ENCODE measurements around the gene HSPA13. TPM values are rescaled to one million over a fixed set of nuclear protein-coding genes. Genes with fewer than 3 reads are reported as not detected.
"Not testable (repeated sequence)": the region's sequence is repeated elsewhere in the genome, so short reads cannot be mapped to it uniquely, and the experiment has no call there.

The HSPA13 gene
- total RNA-seq, 2 experiments from 2014 or later = 39.6 to 41.4 TPM

DNA sequence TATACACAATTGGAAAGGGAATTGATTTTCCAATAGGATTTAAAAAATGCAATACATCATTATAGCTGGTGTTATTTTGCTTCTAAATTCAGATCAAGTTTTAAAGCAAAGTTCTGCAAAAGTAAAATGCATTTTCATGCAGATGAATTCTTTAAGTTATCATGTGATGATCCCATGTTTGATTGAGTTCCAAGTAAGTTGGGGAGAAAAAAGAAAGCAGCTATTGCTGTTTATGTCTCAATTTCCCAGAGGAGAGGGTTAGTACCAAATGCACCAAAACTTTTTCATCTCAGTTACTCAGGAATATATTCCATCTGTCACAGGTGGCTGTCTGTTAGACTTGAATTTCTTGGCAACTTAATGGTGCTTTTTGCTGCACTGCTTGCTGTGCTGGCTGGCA is 29.7 kb downstream of the HSPA13 start:
- H3K27ac ChIP-seq (ENCODE audit: low read depth in 1 of 2, low read length in 2 of 2) = no peak overlapping the region
- H3K4me1 Mint-ChIP-seq (ENCODE audit: low read depth) = no peaks in the 10 kb centered on the region
- ChIA-PET POLR2A (no interaction called here), CTCF (no interaction called here)
- H3K36me3 ChIP-seq (ENCODE audit: insufficient read depth, low read length) = no peaks in the 10 kb centered on the region
- H3K4me3 Mint-ChIP-seq = no peak overlapping the region
- H3K27ac Mint-ChIP-seq = no peak overlapping the region
- no peaks in the 10 kb centered on the region for H3K9me3 ChIP-seq (ENCODE audit: control insufficient read depth in 1 of 2, insufficient read depth in 1 of 2, low read length in 2 of 2)
- no peaks in the 10 kb centered on the region for H3K9me3 Mint-ChIP-seq
- H3K4me3 ChIP-seq (ENCODE audit: low read length) = no peak overlapping the region
- peaks cover 20% of the 10 kb centered on the region for H3K27me3 Mint-ChIP-seq
- DNase-seq (no peak), ATAC-seq (ENCODE audit: poor library complexity) (no peak)
- intact Hi-C loops (cut with DNase I, micrococcal nuclease) = no loop called here
- H3K4me1 ChIP-seq (ENCODE audit: insufficient read depth, low read length) = no peaks in the 10 kb centered on the region
- TF ChIP-seq, protein P1, sequence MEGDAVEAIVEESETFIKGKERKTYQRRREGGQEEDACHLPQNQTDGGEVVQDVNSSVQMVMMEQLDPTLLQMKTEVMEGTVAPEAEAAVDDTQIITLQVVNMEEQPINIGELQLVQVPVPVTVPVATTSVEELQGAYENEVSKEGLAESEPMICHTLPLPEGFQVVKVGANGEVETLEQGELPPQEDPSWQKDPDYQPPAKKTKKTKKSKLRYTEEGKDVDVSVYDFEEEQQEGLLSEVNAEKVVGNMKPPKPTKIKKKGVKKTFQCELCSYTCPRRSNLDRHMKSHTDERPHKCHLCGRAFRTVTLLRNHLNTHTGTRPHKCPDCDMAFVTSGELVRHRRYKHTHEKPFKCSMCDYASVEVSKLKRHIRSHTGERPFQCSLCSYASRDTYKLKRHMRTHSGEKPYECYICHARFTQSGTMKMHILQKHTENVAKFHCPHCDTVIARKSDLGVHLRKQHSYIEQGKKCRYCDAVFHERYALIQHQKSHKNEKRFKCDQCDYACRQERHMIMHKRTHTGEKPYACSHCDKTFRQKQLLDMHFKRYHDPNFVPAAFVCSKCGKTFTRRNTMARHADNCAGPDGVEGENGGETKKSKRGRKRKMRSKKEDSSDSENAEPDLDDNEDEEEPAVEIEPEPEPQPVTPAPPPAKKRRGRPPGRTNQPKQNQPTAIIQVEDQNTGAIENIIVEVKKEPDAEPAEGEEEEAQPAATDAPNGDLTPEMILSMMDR (IDR thresholded peaks at IDR 0.05) = no peak
- H3K27me3 ChIP-seq (ENCODE audit: control insufficient read depth in 1 of 2, insufficient read depth in 2 of 2, low read length in 2 of 2) = peaks cover 0 to 9% of the 10 kb centered on the region in 2 experiments
- H3K36me3 Mint-ChIP-seq (ENCODE audit: low read depth) = no peaks in the 10 kb centered on the region

DNA sequence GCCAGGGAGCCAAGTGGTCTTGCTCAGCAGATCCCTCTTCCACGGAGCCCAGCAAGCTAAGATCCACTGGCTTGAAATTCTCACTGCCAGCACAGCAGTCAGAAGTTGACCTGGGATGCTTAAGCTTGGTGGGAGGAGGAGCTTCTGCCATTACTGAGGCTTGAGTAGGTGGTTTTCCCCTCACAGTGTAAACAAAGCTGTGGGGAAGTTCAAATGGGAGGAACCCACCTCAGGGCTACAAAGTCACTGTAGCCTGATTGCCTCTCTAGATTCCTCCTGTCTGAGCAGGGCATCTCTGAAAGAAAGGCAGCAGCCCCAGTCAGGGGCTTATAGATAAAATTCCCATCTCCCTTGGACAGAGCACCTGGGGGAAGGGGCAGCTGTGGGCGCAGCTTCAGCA is 55.6 kb downstream of the HSPA13 start:
- H3K9me3 Mint-ChIP-seq; CTCF ChIA-PET; H3K4me3 ChIP-seq (ENCODE audit: low read length); H3K9me3 ChIP-seq (ENCODE audit: control insufficient read depth in 1 of 2, insufficient read depth in 1 of 2, low read length in 2 of 2); ATAC-seq (ENCODE audit: poor library complexity); H3K27ac ChIP-seq (ENCODE audit: low read depth in 1 of 2, low read length in 2 of 2); DNase-seq; H3K27me3 ChIP-seq (ENCODE audit: control insufficient read depth in 1 of 2, insufficient read depth in 2 of 2, low read length in 2 of 2); H3K4me1 Mint-ChIP-seq (ENCODE audit: low read depth); H3K36me3 Mint-ChIP-seq (ENCODE audit: low read depth); H3K36me3 ChIP-seq (ENCODE audit: insufficient read depth, low read length); H3K4me1 ChIP-seq (ENCODE audit: insufficient read depth, low read length); intact Hi-C loops (cut with DNase I, micrococcal nuclease); POLR2A ChIA-PET; H3K27ac Mint-ChIP-seq; H3K4me3 Mint-ChIP-seq: not testable (repeated sequence)
- peaks cover 40% of the 10 kb centered on the region for H3K27me3 Mint-ChIP-seq

DNA sequence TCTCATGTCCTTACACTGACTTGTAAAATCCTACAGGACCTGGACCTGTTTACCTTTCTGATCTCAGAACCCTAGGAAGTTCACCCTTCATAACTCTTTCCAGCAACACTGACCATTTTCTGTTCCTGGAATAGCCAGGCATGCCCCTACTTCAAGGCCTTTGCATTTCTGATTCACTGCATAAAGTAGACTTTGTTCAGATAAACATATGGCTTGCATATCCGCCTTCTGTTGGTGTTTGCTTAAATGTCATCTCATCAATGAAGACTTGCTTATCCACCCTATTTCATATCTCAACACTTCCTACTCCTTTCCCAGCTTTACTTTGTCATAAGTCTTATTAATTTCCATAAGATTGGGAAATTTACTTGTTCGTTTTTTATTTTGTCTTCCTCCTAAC is 57.4 kb downstream of the HSPA13 start:
- ChIA-PET POLR2A (no interaction called here), CTCF (no interaction called here)
- H3K4me3 ChIP-seq (ENCODE audit: low read length) = no peak overlapping the region
- H3K27ac ChIP-seq (ENCODE audit: low read depth in 1 of 2, low read length in 2 of 2) = no peak overlapping the region
- H3K27me3 Mint-ChIP-seq = peaks cover 41% of the 10 kb centered on the region
- H3K36me3 ChIP-seq (ENCODE audit: insufficient read depth, low read length) = no peaks in the 10 kb centered on the region
- intact Hi-C loops (cut with DNase I, micrococcal nuclease) = no loop called here
- TF ChIP-seq, protein P1 (IDR thresholded peaks at IDR 0.05) = no peak
- H3K4me1 ChIP-seq (ENCODE audit: insufficient read depth, low read length) = no peaks in the 10 kb centered on the region
- no peaks in the 10 kb centered on the region for H3K36me3 Mint-ChIP-seq (ENCODE audit: low read depth)
- no peaks in the 10 kb centered on the region for H3K27me3 ChIP-seq (ENCODE audit: control insufficient read depth in 1 of 2, insufficient read depth in 2 of 2, low read length in 2 of 2)
- H3K4me1 Mint-ChIP-seq (ENCODE audit: low read depth) = no peaks in the 10 kb centered on the region
- no peak for DNase-seq
- no peak for ATAC-seq (ENCODE audit: poor library complexity)
- no peak overlapping the region for H3K27ac Mint-ChIP-seq
- no peak overlapping the region for H3K4me3 Mint-ChIP-seq
- H3K9me3 ChIP-seq (ENCODE audit: control insufficient read depth in 1 of 2, insufficient read depth in 1 of 2, low read length in 2 of 2) = no peaks in the 10 kb centered on the region
- peaks cover 3% of the 10 kb centered on the region for H3K9me3 Mint-ChIP-seq

Other genes starting within 250 kb of the HSPA13 start
- gene LIPI, start 172.2 kb downstream of the HSPA13 start, total RNA-seq = not detected
- gene RBM11, start 167.0 kb downstream of the HSPA13 start, total RNA-seq = 10 to 100 TPM; 17.4 to 18.7 TPM
- gene SAMSN1, start 163.2 kb upstream of the HSPA13 start, total RNA-seq = 10 to 100 TPM; 51.2 to 51.3 TPM

Data from CD4-positive, alpha-beta T cell (primary cell).